ENCODE results near the gene MATCAP1. TPM values are rescaled to one million over a fixed set of nuclear protein-coding genes. Genes with fewer than 3 reads are reported as not detected.
A peak's percentile ranks its signal among the peaks of the same experiment; 100 is the strongest.

The MATCAP1 gene
- total and polyA plus RNA-seq, 10 of the 15 experiments (the other 5 are each of a cell fraction or from before 2014, with no cell fraction given), result 2.8 to 25.8 (median 8.6) TPM

DNA sequence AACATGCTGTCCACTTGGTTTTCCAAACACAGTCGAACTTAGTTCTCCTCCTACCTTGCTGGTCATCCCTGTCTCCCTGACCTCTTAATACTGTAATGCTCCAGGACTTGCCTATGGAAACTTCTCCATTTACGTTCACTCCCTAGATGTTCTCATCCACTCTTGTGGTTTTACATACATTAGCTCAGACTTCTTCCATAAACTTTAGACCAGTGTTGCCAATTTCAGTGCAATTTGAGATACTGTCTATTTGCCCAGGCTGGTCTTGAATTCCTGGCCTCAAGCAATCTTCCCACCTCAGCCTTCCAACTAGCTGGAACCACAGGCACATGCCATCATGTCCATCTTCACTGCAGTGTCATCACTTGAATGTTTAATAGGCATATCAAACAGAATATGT lies 1.5 kb downstream of the MATCAP1 start:
- 78% methylated on average over 2 of the region's 2 CpGs for WGBS (ENCODE audit: insufficient coverage, insufficient replicate concordance, low lambda C conversion rate, missing lambda C conversion rate)
- POLR2A ChIA-PET, result interaction anchor here (0.6 to 1.6 kb wide), 8 partner anchors 8 to 151 kb away, joined by 3 to 5 read pairs (median 3); partner anchors contain the start of gene FHOD1
- ATAC-seq, result no peak
- H3K79me2 ChIP-seq (ENCODE audit: control insufficient read depth, insufficient read depth, low read length), result peaks cover 5% of the 10 kb centered on the region
- BruUV-seq (replicated peaks), result no TSS peak
- intact Hi-C loops (cut with micrococcal nuclease; ENCODE audit: unreplicated experiment), result no loop called here
- no peak for FAIRE-seq
- CTCF ChIA-PET, result interaction anchor here (1.0 to 3.2 kb wide), 7 partner anchors 12 to 223 kb away, joined by 3 to 28 read pairs (median 3); partner anchors contain the start of genes FBXL8, NOL3 and TRADD
- no peaks in the 10 kb centered on the region; the same call in 1 of the 2 replicates for H4K20me1 ChIP-seq (ENCODE audit: control insufficient read depth, insufficient read depth)
- peak overlapping the region; percentile 84 for H3K4me2 ChIP-seq (ENCODE audit: control insufficient read depth, insufficient read depth)
- no peaks in the 10 kb centered on the region for H3K36me3 ChIP-seq (ENCODE audit: control insufficient read depth in 2 of 2, insufficient read depth in 2 of 2, low read length in 1 of 2)
- in situ Hi-C loops (cut with MboI), result no loop called here
- SMC1A ChIA-PET (ENCODE audit: uncharacterized antibody, unreplicated experiment), result interaction anchor here (1.0 to 1.2 kb wide), 3 partner anchors 9 to 164 kb away, joined by 3 to 4 read pairs (median 4); partner anchors contain the start of gene B3GNT9
- H3K4me3 ChIP-seq, result peak overlapping the region; percentile 76
- no peak overlapping the region for H3K9ac ChIP-seq (ENCODE audit: control insufficient read depth, insufficient read depth, low read length)
- no peak overlapping the region for H2AFZ ChIP-seq (ENCODE audit: control insufficient read depth, low read depth, low read length)
- RAD21 ChIA-PET (ENCODE audit: unreplicated experiment), result interaction anchor here (0.7 to 2.0 kb wide), 6 partner anchors 21 to 164 kb away, joined by 3 to 6 read pairs (median 4); partner anchors contain the start of genes FBXL8 and TRADD
- no peaks in the 10 kb centered on the region for H3K9me3 ChIP-seq (replicated peaks; ENCODE audit: control insufficient read depth, insufficient read depth, low read length)
- peaks cover 13% of the 10 kb centered on the region for H3K4me1 ChIP-seq (ENCODE audit: control insufficient read depth, insufficient read depth, low read length)
- no peak overlapping the region for H3K27ac ChIP-seq (ENCODE audit: control insufficient read depth, insufficient read depth)
- peaks cover 0 to 3% of the 10 kb centered on the region in 2 experiments; a peak in 2 of 4 replicates for H3K27me3 ChIP-seq (replicated peaks in 1 of 2; ENCODE audit: control insufficient read depth in 2 of 2, insufficient read depth in 2 of 2, low read length in 1 of 2)
- no peak for DNase-seq (ENCODE audit: low read depth, low spot score)
- TF ChIP-seq ZNF24 (IDR thresholded peaks at IDR 0.05) (no peak), MEF2A (IDR thresholded peaks at IDR 0.05; ENCODE audit: insufficient read depth, low read depth, low read length) (no peak), KLF5 (IDR thresholded peaks at IDR 0.05; ENCODE audit: partially characterized antibody) (no peak), TARDBP (IDR thresholded peaks at IDR 0.05; ENCODE audit: borderline replicate concordance) (no peak), SMARCA5 (IDR thresholded peaks at IDR 0.05) (no peak), CHD4 (IDR thresholded peaks at IDR 0.05) (no peak), ZSCAN29 (IDR thresholded peaks at IDR 0.05) (no peak)
- TF ChIP-seq, protein P1, sequence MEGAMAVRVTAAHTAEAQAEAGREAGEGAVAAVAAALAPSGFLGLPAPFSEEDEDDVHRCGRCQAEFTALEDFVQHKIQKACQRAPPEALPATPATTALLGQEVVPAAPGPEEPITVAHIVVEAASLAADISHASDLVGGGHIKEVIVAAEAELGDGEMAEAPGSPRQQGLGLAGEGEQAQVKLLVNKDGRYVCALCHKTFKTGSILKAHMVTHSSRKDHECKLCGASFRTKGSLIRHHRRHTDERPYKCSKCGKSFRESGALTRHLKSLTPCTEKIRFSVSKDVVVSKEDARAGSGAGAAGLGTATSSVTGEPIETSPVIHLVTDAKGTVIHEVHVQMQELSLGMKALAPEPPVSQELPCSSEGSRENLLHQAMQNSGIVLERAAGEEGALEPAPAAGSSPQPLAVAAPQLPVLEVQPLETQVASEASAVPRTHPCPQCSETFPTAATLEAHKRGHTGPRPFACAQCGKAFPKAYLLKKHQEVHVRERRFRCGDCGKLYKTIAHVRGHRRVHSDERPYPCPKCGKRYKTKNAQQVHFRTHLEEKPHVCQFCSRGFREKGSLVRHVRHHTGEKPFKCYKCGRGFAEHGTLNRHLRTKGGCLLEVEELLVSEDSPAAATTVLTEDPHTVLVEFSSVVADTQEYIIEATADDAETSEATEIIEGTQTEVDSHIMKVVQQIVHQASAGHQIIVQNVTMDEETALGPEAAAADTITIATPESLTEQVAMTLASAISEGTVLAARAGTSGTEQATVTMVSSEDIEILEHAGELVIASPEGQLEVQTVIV (IDR thresholded peaks at IDR 0.05; ENCODE audit: borderline replicate concordance, partially characterized antibody), result no peak
- TF ChIP-seq, protein P2, sequence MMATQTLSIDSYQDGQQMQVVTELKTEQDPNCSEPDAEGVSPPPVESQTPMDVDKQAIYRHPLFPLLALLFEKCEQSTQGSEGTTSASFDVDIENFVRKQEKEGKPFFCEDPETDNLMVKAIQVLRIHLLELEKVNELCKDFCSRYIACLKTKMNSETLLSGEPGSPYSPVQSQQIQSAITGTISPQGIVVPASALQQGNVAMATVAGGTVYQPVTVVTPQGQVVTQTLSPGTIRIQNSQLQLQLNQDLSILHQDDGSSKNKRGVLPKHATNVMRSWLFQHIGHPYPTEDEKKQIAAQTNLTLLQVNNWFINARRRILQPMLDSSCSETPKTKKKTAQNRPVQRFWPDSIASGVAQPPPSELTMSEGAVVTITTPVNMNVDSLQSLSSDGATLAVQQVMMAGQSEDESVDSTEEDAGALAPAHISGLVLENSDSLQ (IDR thresholded peaks at IDR 0.05), result no peak
- TF ChIP-seq, protein P3, sequence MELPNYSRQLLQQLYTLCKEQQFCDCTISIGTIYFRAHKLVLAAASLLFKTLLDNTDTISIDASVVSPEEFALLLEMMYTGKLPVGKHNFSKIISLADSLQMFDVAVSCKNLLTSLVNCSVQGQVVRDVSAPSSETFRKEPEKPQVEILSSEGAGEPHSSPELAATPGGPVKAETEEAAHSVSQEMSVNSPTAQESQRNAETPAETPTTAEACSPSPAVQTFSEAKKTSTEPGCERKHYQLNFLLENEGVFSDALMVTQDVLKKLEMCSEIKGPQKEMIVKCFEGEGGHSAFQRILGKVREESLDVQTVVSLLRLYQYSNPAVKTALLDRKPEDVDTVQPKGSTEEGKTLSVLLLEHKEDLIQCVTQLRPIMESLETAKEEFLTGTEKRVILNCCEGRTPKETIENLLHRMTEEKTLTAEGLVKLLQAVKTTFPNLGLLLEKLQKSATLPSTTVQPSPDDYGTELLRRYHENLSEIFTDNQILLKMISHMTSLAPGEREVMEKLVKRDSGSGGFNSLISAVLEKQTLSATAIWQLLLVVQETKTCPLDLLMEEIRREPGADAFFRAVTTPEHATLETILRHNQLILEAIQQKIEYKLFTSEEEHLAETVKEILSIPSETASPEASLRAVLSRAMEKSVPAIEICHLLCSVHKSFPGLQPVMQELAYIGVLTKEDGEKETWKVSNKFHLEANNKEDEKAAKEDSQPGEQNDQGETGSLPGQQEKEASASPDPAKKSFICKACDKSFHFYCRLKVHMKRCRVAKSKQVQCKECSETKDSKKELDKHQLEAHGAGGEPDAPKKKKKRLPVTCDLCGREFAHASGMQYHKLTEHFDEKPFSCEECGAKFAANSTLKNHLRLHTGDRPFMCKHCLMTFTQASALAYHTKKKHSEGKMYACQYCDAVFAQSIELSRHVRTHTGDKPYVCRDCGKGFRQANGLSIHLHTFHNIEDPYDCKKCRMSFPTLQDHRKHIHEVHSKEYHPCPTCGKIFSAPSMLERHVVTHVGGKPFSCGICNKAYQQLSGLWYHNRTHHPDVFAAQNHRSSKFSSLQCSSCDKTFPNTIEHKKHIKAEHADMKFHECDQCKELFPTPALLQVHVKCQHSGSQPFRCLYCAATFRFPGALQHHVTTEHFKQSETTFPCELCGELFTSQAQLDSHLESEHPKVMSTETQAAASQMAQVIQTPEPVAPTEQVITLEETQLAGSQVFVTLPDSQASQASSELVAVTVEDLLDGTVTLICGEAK (IDR thresholded peaks at IDR 0.05; ENCODE audit: borderline replicate concordance), result no peak
- TF ChIP-seq, protein P4, sequence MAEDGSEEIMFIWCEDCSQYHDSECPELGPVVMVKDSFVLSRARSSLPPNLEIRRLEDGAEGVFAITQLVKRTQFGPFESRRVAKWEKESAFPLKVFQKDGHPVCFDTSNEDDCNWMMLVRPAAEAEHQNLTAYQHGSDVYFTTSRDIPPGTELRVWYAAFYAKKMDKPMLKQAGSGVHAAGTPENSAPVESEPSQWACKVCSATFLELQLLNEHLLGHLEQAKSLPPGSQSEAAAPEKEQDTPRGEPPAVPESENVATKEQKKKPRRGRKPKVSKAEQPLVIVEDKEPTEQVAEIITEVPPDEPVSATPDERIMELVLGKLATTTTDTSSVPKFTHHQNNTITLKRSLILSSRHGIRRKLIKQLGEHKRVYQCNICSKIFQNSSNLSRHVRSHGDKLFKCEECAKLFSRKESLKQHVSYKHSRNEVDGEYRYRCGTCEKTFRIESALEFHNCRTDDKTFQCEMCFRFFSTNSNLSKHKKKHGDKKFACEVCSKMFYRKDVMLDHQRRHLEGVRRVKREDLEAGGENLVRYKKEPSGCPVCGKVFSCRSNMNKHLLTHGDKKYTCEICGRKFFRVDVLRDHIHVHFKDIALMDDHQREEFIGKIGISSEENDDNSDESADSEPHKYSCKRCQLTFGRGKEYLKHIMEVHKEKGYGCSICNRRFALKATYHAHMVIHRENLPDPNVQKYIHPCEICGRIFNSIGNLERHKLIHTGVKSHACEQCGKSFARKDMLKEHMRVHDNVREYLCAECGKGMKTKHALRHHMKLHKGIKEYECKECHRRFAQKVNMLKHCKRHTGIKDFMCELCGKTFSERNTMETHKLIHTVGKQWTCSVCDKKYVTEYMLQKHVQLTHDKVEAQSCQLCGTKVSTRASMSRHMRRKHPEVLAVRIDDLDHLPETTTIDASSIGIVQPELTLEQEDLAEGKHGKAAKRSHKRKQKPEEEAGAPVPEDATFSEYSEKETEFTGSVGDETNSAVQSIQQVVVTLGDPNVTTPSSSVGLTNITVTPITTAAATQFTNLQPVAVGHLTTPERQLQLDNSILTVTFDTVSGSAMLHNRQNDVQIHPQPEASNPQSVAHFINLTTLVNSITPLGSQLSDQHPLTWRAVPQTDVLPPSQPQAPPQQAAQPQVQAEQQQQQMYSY (CRISPR knock-in tag; IDR thresholded peaks at IDR 0.05), result no peak
